ENCODE results near the gene GADD45B.

Gene GADD45B

DNA sequence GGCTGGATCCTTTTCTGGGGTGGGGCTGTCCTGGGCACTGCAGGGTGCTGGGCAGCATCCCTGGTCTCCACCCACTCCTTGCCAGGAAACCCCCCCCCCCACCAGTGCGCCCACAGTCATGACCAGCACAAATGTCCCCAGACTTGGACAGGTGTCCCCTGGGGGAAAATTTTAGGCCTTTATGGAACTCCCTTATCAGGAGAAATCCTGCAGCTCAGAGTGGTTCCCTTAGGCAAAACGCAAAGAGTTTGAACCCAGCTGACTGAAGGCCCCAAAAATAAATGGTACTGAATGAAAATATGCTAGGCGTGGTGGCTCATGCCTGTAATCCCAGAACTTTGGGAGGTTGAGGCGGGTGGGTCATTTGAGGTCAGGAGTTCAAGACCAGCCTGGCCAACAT, 51.8 kb downstream of the GADD45B start:
- H3K36me3 ChIP-seq: no peaks in the 10 kb centered on the region
- H3K9me3 ChIP-seq: no peaks in the 10 kb centered on the region
- H3K4me3 ChIP-seq (ENCODE audit: low read depth in 1 of 2, low read length in 1 of 2): no peak overlapping the region
- H3K4me1 ChIP-seq (ENCODE audit: control insufficient read depth in 1 of 2, insufficient read depth in 1 of 2, low read depth in 1 of 2, low read length in 1 of 2): peaks cover 0 to 3% of the 10 kb centered on the region in 2 experiments
- no peak overlapping the region for H3K27ac ChIP-seq
- TF ChIP-seq, protein P1, sequence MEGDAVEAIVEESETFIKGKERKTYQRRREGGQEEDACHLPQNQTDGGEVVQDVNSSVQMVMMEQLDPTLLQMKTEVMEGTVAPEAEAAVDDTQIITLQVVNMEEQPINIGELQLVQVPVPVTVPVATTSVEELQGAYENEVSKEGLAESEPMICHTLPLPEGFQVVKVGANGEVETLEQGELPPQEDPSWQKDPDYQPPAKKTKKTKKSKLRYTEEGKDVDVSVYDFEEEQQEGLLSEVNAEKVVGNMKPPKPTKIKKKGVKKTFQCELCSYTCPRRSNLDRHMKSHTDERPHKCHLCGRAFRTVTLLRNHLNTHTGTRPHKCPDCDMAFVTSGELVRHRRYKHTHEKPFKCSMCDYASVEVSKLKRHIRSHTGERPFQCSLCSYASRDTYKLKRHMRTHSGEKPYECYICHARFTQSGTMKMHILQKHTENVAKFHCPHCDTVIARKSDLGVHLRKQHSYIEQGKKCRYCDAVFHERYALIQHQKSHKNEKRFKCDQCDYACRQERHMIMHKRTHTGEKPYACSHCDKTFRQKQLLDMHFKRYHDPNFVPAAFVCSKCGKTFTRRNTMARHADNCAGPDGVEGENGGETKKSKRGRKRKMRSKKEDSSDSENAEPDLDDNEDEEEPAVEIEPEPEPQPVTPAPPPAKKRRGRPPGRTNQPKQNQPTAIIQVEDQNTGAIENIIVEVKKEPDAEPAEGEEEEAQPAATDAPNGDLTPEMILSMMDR (IDR thresholded peaks at IDR 0.05): no peak
- no peaks in the 10 kb centered on the region for H3K27me3 ChIP-seq

Data from neutrophil (primary cell).